Activated B cell treated with CpG ODN at 0.5 μM for 24 hours (primary cell): ENCODE data around the gene FCHSD1. TPM values are rescaled to one million over a fixed set of nuclear protein-coding genes. Genes with fewer than 3 reads are reported as not detected.

Source experiments
- ATAC-seq: fragments of 200-7000 bp; cut with Tn5 transposase; one replicate; pipeline ENCODE4 v1.10.0; 2021; ENCODE audit warnings: low read depth, mild to moderate bottlenecking, moderate library complexity
- CTCF ChIA-PET: fragments of 350-600 bp; sonication (Branson Sonifier 250); formaldehyde crosslinking; loops from one replicate; lab custom pipeline; 2021; ENCODE audit warnings: antibody characterized with exemption; lab: Charles Lee
- POLR2A ChIA-PET: fragments of 350-600 bp; sonication (Branson Sonifier 250); formaldehyde crosslinking; loops from one replicate; lab custom pipeline; 2021; ENCODE audit warnings: antibody characterized with exemption; lab: Charles Lee
- DNase-seq: peaks from one replicate; pipeline ENCODE4 v3.0.0; 2022
- H3K27ac Mint-ChIP-seq: one replicate; pipeline ENCODE4 v1.8.0; 2020; ENCODE audit warnings: mixed read lengths
- H3K27me3 Mint-ChIP-seq: one replicate; pipeline ENCODE4 v1.8.0; 2021; ENCODE audit warnings: mixed read lengths
- H3K36me3 Mint-ChIP-seq: one replicate; pipeline ENCODE4 v1.8.0; 2021; ENCODE audit warnings: low read depth, mixed read lengths
- H3K4me1 Mint-ChIP-seq: one replicate; pipeline ENCODE4 v1.8.0; 2021; ENCODE audit warnings: mixed read lengths
- H3K4me3 Mint-ChIP-seq: one replicate; pipeline ENCODE4 v1.8.0; 2020; ENCODE audit warnings: mild to moderate bottlenecking, mixed read lengths
- H3K9me3 Mint-ChIP-seq: one replicate; pipeline ENCODE4 v1.8.0; 2020; ENCODE audit warnings: mixed read lengths
- CTCF ChIP-seq: fragments of 200-600 bp; IDR thresholded peaks from one replicate; pipeline ENCODE4 v1.8.0; 2022; ENCODE audit warnings: antibody characterized with exemption, mild to moderate bottlenecking
- intact Hi-C: fragments of 100-400 bp; cut with micrococcal nuclease; formaldehyde crosslinking; loops from one replicate; pipeline ENCODE4 v1.15.1; 2024
- total RNA-seq: library from RNA; stranded (reverse); gene quantifications from 2 replicates; pipeline ENCODE4 v1.2.3, GENCODE V29; 2022

The FCHSD1 gene
- total RNA-seq, 1 donor from 2014 or later: 79.5 TPM

GRCh38 chr5:141681695-141682641 lies 30.8 kb upstream of the FCHSD1 start, which contains the start of gene ARAP3:
Gene ARAP3 (minus strand): TSS chr5:141682230. CDS start chr5:141680486, 1,744 bp downstream.
- intact Hi-C loops: loop anchor here (2.0 kb wide), 1 partner anchor 31 kb away; the partner anchor contains the start of gene FCHSD1
- TF ChIP-seq CTCF: no peak
- peaks cover 23% of the 10 kb centered on the region for H3K4me1 Mint-ChIP-seq
- DNase-seq (peak; percentile 50), ATAC-seq (peak; percentile 81)
- no peak within 1 kb of the TSS for H3K27ac Mint-ChIP-seq
- H3K9me3 Mint-ChIP-seq: no peaks in the 10 kb centered on the region
- ChIA-PET CTCF (interaction anchor here (1.6 kb wide), 1 partner anchor 287 kb away, joined by 4 read pairs; the partner anchor contains the start of gene RNF14), POLR2A (interaction anchor here (0.7 to 1.9 kb wide), 4 partner anchors 31 to 287 kb away, joined by 3 to 15 read pairs (median 6); partner anchors contain the start of genes DELE1, FCHSD1 and RNF14)
- H3K36me3 Mint-ChIP-seq: no peaks in the 10 kb centered on the region
- peaks cover 3% of the 10 kb centered on the region for H3K27me3 Mint-ChIP-seq
- H3K4me3 Mint-ChIP-seq: peak within 1 kb of the TSS; percentile 79

DNA sequence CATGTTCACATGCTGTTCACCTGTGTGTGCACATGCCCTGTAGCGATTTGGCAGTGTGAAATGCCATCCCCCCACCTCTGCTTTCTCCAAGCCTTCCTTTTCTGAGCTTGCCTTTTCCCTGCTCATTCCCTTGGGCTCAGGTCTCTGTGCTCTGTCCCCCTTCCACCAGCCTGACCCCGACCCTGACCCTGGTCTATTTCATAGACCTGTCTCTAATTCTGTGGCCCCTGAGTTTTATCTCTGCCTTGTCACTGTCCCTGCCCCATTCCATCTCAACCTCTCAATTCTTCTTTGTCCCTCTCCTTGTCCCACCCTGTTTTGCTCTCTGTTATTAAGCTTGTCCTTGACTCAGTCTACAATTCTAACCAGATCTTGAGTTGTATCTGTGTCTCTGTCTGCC lies 30.1 kb upstream of the FCHSD1 start:
- CTCF ChIA-PET: no interaction called here
- H3K4me3 Mint-ChIP-seq: peak overlapping the region; percentile 72
- no peak for TF ChIP-seq CTCF
- peaks cover 3% of the 10 kb centered on the region for H3K27me3 Mint-ChIP-seq
- H3K4me1 Mint-ChIP-seq: peaks cover 23% of the 10 kb centered on the region
- no peaks in the 10 kb centered on the region for H3K9me3 Mint-ChIP-seq
- no peak for DNase-seq
- H3K27ac Mint-ChIP-seq: no peak overlapping the region
- no peaks in the 10 kb centered on the region for H3K36me3 Mint-ChIP-seq
- intact Hi-C loops: no loop called here
- POLR2A ChIA-PET: no interaction called here
- ATAC-seq: no peak

DNA sequence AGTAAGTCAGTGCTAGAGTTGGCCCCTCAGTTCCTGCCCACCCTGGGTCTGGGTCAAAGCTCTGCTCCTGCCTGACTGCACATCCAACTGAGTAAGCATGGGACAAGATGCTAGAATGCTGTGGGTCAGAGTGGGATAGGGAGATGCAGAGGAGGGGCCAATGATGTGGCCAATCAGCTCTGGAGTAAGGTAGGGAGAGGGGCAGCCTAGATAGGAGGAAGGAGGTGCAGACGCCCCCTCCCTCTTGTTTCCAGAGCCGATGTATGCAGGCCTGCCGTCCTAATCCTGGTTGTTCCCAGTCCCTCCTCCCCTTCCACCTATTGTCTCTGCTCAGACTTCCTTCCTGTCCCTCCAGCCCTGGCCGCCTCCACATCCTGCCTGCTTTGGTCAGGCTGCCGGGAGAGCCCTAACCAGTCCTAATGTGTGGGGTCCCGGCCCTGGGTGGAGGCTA lies 29.6 kb upstream of the FCHSD1 start:
- Mint-ChIP-seq H3K36me3 (no peaks in the 10 kb centered on the region), H3K27ac (no peak overlapping the region), H3K4me3 (no peak overlapping the region), H3K4me1 (peaks cover 23% of the 10 kb centered on the region), H3K27me3 (peaks cover 3% of the 10 kb centered on the region), H3K9me3 (no peaks in the 10 kb centered on the region)
- DNase-seq: no peak
- intact Hi-C loops: no loop called here
- POLR2A ChIA-PET: no interaction called here
- TF ChIP-seq CTCF: no peak
- ATAC-seq: no peak
- CTCF ChIA-PET: no interaction called here

DNA sequence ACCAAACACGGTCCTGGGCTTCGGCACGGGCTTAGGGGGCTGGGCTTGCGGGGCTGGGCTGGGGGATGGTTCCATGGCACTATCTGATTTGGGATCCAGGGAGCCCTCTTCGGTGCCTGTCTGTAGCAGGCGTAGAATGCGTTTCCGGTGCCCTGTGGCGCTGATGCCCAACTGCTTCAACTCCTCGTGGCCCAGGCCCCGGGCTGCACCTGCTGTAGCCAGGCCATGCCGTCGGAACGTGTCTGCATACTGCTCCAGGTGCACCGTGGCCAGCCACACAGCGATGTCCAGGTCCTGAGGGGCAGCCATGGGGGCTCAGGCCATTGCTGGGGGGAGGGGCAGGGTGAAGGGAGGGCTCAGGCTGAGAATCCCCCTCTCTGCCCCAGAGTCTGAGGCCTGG lies 29.0 kb upstream of the FCHSD1 start:
- DNase-seq (no peak), ATAC-seq (no peak)
- Mint-ChIP-seq H3K4me3 (no peak overlapping the region), H3K27ac (no peak overlapping the region), H3K36me3 (no peaks in the 10 kb centered on the region), H3K4me1 (peaks cover 23% of the 10 kb centered on the region), H3K9me3 (no peaks in the 10 kb centered on the region), H3K27me3 (peaks cover 3% of the 10 kb centered on the region)
- ChIA-PET POLR2A (no interaction called here), CTCF (no interaction called here)
- intact Hi-C loops: no loop called here
- TF ChIP-seq CTCF: no peak

GRCh38 chr5:141677415-141677814 lies 26.2 kb upstream of the FCHSD1 start:
- CTCF ChIA-PET: no interaction called here
- Mint-ChIP-seq H3K4me1 (peaks cover 8% of the 10 kb centered on the region), H3K9me3 (no peaks in the 10 kb centered on the region), H3K27me3 (peaks cover 3% of the 10 kb centered on the region), H3K36me3 (no peaks in the 10 kb centered on the region), H3K4me3 (no peak overlapping the region), H3K27ac (no peak overlapping the region)
- no peak for ATAC-seq
- intact Hi-C loops: no loop called here
- TF ChIP-seq CTCF: no peak
- no peak for DNase-seq
- POLR2A ChIA-PET: no interaction called here
